Spinal cord (tissue), 10 donors: Measurements from ENCODE around the gene RBL2. TPM values are rescaled to one million over a fixed set of nuclear protein-coding genes. Genes with fewer than 3 reads are reported as not detected.
"Not testable (repeated sequence)": the region's sequence is repeated elsewhere in the genome, so short reads cannot be mapped to it uniquely, and the experiment has no call there.

Source experiments
- DNase-seq, 6 donors: peaks; one replicate each; pipeline versions ENCODE4 v3.0.0 to v3.0.0-alpha.2; 2013 to 2015; ENCODE audit warnings: low spot score in 6 of 6, low read depth in 4 of 6
- H3K27ac ChIP-seq: one replicate; pipeline ENCODE4 v1.5.1; 2013; ENCODE audit warnings: low read depth, low read length, control low read depth
- H3K27me3 ChIP-seq: one replicate; pipeline ENCODE4 v1.6.1; 2013; ENCODE audit warnings: low read length; ENCODE audit not compliant: control insufficient read depth, insufficient read depth
- H3K36me3 ChIP-seq: one replicate; pipeline ENCODE4 v1.6.1; 2013; ENCODE audit warnings: low read length; ENCODE audit not compliant: control insufficient read depth, insufficient read depth
- H3K4me1 ChIP-seq: one replicate; pipeline ENCODE4 v1.6.1; 2013; ENCODE audit warnings: low read length; ENCODE audit not compliant: control insufficient read depth, insufficient read depth
- H3K4me3 ChIP-seq: one replicate; pipeline ENCODE4 v1.5.1; 2013; ENCODE audit warnings: low read depth, low read length, control low read depth
- H3K9me3 ChIP-seq: one replicate; pipeline ENCODE4 v1.6.1; 2013; ENCODE audit warnings: low read length; ENCODE audit not compliant: control insufficient read depth, insufficient read depth
- WGBS: methylation state at CpG from one replicate; pipeline ENCODE4 v1.1.5; 2013; ENCODE audit warnings: missing lambda C conversion rate; ENCODE audit not compliant: insufficient coverage; 5-methylcytosine and 5-hydroxymethylcytosine counted together
- polyA plus RNA-seq, 2 donors: library from polyadenylated mRNA; unstranded; fragments of 120-200 nt; gene quantifications; one replicate each; pipeline ENCODE4 v1.2.1, GENCODE V29; 2013; ENCODE audit not compliant: insufficient read length in 2 of 2
- total RNA-seq, 2 donors: library from RNA; depleted of rRNA in 1 of 2; stranded (reverse); fragments of 120-200 nt in 1 of 2; fragments of >200 nt in 1 of 2; gene quantifications; one replicate each; pipeline versions ENCODE4 v1.2.3 to v1.2.4, GENCODE V29; 2013 to 2014
- donor health status: healthy.

The RBL2 gene
- total and polyA plus RNA-seq, 4 donors: 53.4 to 94.2 (median 64.8) TPM

DNA sequence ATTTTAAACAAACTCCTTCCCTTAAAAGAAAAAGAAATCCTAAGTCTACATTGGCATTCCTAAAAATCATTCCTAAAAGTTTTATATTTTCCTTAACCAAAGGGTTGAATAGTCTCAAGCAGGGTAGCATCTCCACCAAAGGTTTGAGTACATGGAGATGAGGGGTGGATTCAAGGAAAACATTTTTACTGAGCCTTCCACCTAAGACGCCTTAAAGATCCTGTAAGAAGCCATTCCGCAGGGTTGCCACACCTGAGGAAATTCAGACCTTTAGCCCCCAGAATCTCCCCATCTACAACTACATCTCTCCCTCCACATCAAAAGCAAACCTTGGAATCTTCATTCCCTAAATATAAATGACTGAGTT, 76.4 kb downstream of the RBL2 start:
- Histone ChIP-seq H3K36me3 (no peaks in the 10 kb centered on the region), H3K27me3 (no peaks in the 10 kb centered on the region), H3K27ac (no peak overlapping the region), H3K9me3 (peaks cover 3% of the 10 kb centered on the region), H3K4me3 (no peak overlapping the region), H3K4me1 (peaks cover 6% of the 10 kb centered on the region)
- DNase-seq: no peak
- no CpG with 5 or more reads among the region's 2 CpGs for WGBS

DNA sequence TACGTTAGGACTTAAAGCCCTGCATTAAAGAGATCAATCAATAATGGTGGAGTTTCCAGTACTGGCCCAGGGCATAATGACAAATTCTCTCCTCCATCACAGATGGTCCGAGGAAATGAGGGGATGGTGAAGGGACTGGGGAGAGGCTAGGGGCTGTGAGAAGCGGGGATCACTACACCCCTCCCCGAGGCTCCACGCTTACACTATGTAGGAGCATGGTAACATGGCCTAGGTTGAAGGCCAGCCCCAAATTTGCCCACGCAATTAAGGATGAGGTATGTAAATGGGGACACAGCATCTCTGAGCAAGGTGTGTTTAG, 76.8 kb downstream of the RBL2 start:
- Histone ChIP-seq H3K27me3 (no peaks in the 10 kb centered on the region), H3K9me3 (peaks cover 3% of the 10 kb centered on the region), H3K4me1 (peaks cover 6% of the 10 kb centered on the region), H3K27ac (no peak overlapping the region), H3K4me3 (no peak overlapping the region), H3K36me3 (no peaks in the 10 kb centered on the region)
- no peak for DNase-seq
- WGBS: 95% methylated on average over 4 of the region's 6 CpGs

DNA sequence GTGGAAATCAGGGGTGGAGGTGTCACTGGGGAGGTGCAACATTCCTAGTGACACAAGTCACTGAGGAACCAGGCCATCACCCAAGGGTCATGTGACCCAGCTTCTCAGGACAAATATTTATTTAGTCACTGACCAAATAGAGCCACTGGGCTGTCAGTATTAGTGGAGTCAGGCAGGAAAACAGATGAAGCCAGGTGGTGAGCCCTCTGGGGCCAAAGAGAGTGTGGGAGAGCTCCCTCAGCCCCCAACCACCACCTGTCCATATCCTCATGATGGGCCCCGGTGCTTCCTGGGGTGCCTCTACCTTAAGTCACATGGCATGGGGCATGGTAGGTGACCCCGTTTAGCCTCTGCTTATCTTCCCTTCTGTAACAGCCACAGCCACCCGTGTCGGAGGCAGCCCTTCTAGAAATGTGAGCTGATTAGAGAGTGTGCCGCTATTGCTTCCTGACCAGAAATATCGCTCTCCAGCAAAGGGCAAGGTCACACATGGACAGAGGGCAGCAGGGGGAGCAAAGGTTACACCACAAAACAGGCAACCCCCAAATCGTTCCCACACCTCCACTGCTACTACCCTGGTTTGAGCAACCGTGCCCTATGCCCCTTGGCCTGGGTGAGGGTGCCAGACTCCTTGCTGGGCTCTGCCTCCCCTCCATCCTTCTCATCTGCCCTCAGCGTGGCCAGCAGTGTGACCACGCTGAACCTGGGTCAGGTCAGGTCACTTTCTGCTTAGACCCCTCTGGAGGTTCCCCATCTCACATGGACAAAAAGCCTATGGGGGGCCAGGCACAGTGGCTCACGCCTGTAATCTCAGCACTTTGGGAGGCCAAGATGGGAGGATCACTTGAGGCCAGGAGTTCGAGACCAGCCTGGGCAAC, 77.4 kb downstream of the RBL2 start:
- Histone ChIP-seq H3K27ac (no peak overlapping the region), H3K4me3 (no peak overlapping the region), H3K9me3 (peaks cover 3% of the 10 kb centered on the region), H3K4me1 (peaks cover 6% of the 10 kb centered on the region), H3K36me3 (no peaks in the 10 kb centered on the region), H3K27me3 (no peaks in the 10 kb centered on the region)
- 85% methylated on average over 10 of the region's 12 CpGs for WGBS
- no peak for DNase-seq

DNA sequence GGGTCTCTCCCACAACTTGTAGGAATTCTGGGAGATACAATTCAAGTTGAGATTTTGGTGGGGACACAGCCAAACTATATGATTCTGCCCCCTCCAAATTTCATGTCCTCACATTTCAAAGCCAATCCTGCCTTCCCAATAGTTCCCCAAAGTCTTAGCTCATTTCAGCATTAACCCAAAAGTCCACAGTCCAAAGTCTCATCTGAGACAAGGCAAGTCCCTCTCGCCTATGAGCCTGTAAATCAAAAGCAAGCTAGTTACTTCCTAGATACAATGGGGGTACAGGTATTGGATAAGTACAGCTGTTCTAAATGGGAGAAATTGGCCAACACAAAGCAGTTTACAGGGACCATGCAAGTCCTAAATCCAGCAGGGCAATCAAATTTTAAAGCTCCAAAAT, 78.5 kb downstream of the RBL2 start:
- not testable (repeated sequence) for H3K36me3 ChIP-seq, H3K27me3 ChIP-seq, H3K4me1 ChIP-seq, H3K27ac ChIP-seq, H3K4me3 ChIP-seq, DNase-seq, H3K9me3 ChIP-seq
- no CpG with 5 or more reads among the region's 1 CpG for WGBS

DNA sequence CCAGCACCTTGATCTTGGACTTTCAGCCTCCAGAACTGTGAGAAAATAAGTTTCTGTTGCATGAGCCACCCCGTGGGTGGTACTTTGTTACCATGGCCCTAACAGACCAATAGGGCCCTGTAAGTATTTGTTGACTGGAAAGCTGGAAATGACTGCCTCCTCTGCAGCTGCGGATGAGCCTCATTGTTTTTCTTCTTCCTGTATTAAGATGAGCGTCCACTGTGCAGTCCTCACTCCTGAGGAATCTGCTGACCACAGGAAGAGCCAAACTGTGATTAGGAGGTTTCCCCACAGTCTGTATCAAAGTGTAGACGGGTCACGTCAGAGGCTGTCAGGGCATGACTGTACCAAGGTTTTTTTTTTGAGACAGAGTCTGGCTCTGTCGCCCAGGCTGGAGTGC, 81.0 kb downstream of the RBL2 start:
- Histone ChIP-seq H3K27me3 (no peaks in the 10 kb centered on the region), H3K36me3 (no peaks in the 10 kb centered on the region), H3K27ac (no peak overlapping the region), H3K4me1 (peaks cover 1% of the 10 kb centered on the region), H3K4me3 (no peak overlapping the region), H3K9me3 (peaks cover 3% of the 10 kb centered on the region)
- 90% methylated on average over 6 of the region's 6 CpGs for WGBS
- DNase-seq: no peak

DNA sequence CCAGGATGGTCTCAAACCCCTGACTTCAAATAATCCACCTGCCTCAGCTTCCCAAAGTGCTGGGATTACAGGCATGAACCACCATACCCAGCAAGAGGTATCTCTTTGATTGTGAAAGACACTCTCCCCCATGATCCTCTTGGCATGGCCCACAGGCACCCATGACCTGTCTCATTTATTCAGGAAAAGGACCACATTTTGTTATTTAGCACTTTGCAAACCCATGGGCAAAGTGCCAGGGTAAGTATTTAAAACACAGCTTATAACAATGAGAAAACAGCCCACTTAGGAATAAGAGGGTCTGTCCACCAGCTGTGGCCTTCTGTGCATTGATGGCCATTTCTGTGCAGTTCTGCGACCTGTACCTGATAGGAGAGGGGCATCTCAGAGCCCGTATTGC, 81.5 kb downstream of the RBL2 start:
- peak in 1 of 6 donors; percentile 5 for DNase-seq
- WGBS: 59% methylated on average over 2 of the region's 2 CpGs

DNA sequence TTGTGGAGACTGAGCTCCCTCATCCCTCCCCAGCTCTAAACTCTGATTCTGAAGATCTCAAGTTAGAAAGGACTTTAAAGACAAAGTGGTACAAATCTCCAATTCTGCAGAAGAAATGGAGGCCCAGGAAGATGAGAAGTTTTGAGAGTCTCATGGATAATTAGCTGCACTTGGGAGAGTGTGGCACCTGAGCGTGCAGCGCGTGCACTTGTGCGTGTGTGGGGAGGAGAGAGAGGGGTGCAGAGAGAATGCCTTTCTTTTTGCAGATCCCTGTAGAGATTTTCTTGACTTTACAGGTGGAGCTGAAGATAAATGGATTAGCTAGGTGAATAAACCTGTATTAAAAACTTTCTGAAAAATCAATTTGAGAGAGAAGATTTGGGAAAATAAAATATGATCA, 83.6 kb downstream of the RBL2 start:
- no peak overlapping the region for H3K4me3 ChIP-seq
- WGBS: 100% methylated on average over 4 of the region's 4 CpGs
- H3K36me3 ChIP-seq: no peaks in the 10 kb centered on the region
- H3K9me3 ChIP-seq: peaks cover 3% of the 10 kb centered on the region
- no peak overlapping the region for H3K27ac ChIP-seq
- H3K4me1 ChIP-seq: no peaks in the 10 kb centered on the region
- no peak for DNase-seq
- no peaks in the 10 kb centered on the region for H3K27me3 ChIP-seq

More for the DNA sequence above, 81.5 kb downstream of the RBL2 start:
- H3K27me3 ChIP-seq: no peaks in the 10 kb centered on the region
- peaks cover 3% of the 10 kb centered on the region for H3K9me3 ChIP-seq
- no peak overlapping the region for H3K4me3 ChIP-seq
- no peaks in the 10 kb centered on the region for H3K36me3 ChIP-seq
- no peak overlapping the region for H3K27ac ChIP-seq
- H3K4me1 ChIP-seq: no peaks in the 10 kb centered on the region

DNA sequence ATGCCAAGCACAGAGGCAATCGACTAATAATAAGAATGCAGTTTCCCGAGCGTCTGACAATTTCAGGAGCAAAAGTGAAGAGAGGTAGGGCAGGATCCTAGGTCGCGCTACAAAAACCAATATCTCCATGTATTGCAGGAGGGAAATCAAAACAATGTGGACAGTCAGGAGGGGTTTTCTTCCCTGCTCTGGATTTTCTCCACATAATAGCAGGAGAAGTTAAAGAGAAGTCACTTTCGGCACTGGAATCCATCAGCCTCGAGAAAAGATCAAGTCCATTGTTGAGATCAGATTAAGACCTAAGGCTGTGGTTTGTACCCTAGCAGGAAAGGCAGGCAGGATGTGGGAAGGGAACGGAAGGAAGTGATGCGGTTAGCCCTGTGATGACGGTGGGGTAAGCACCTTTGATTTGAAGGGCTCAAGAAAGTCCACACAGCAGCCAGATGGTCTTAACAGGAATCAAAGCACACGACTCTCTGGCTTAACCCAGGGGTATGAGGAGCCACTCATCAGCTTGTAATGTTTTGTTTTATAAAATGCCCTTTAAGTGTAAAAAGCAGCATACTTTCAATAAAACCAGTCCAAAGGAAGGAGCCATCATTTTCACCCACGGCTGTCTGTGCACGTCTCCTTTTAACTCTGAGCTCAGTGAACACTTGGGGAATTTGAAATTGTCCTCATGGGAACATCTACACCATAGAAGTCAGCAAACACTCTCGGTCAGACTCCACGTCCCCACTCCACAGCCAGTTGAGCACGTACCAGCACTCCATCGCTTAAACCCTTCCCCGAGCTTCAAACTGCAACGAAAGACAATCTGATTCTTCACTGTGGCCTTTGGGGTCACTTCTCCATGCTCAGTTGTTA, 84.5 kb downstream of the RBL2 start:
- H3K27ac ChIP-seq: peak overlapping the region; percentile 19
- DNase-seq: no peak
- WGBS: 81% methylated on average over 14 of the region's 19 CpGs

DNA sequence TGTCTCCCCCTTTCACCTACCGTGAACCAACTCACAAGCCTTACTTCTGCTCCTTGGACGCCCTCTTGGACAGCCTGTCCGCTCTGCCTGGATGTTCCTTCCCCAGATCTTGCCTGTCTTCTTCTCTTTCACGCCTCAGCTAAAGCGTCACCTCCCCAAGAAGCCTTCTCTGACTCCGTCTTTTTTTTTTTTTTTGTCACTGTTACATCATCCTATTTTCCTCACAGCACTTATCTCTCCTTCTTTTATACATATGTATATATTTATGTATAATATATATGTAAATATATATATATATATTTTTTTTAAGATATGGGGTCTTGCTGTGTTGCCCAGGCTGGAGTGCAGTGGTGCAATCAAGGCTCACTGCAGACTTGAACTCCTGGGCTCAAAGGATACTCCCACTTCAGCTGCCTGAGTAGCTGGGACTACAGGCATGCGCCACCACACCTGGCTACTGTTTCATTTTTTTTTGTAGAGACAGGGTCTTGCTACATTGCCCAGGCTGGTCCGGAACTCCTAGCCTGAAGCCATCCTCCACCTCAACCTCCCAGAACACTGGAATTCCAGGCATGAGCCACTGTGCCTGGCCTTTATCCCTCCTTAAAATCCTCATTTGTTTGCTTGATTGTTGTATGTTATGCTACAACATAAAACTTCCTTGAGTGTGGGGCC, 85.3 kb downstream of the RBL2 start:
- 93% methylated on average over 5 of the region's 8 CpGs for WGBS
- Histone ChIP-seq H3K27ac (no peak overlapping the region), H3K9me3 (no peaks in the 10 kb centered on the region)

More for the DNA sequence above, 84.5 kb downstream of the RBL2 start:
- Histone ChIP-seq H3K4me1 (no peaks in the 10 kb centered on the region), H3K36me3 (no peaks in the 10 kb centered on the region), H3K9me3 (no peaks in the 10 kb centered on the region), H3K4me3 (no peak overlapping the region), H3K27me3 (no peaks in the 10 kb centered on the region)

More for the DNA sequence above, 85.3 kb downstream of the RBL2 start:
- no peaks in the 10 kb centered on the region for H3K27me3 ChIP-seq
- no peak overlapping the region for H3K4me3 ChIP-seq
- H3K36me3 ChIP-seq: no peaks in the 10 kb centered on the region
- no peak for DNase-seq
- H3K4me1 ChIP-seq: no peaks in the 10 kb centered on the region
